GF-D8 (cell line): ENCODE measurements around the gene GAR1.
"Not testable (repeated sequence)": the region's sequence is repeated elsewhere in the genome, so short reads cannot be mapped to it uniquely, and the experiment has no call there.

Experiments used
- DNase-seq: peaks from one replicate; lab custom pipeline; 2025; lab: John Stamatoyannopoulos, UW

The GAR1 gene

DNA sequence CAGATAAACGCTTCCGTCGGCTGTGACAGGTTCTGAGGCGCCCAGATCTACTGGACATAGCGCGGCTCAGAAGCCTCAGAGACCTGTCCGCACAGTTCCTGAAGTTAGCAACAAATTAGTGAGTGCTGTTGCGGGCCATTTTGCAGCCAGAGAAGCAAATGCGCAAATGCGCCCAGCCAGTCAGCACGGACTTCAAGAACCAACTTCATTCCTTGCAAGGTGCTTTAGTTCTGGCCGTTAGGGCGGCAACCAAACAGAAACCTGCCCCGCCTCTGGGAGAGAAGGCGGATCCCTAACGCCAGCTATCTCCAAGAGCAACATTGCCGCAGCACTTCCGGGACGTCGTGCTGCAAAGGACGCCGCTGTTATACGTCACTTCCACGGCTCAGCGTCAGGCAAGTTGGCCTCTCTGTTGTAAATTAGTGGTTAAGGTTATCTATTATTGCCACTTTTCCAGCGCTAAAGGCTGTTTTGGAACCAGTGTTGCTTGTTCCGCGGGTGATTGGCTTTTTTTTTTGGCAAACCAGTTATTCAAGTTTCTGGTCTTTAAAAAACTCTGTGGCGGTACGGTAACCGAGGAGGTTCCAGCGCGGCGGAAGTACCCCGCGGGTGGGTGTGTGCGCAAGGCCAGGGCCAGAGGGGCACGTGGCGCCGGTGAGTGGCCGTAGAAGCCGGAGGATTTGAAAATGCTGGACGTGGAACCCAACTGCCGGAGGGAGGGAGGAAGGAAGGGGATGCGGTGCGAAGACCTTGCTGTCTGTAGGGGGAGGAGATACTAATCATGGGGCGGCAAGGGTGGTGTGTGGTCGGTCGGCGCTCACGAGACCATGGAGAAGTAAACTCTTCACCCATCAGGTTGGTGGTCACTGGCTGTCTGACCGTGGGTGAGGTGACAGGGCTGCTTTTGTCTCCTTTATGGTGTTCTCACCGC is at the start of gene GAR1:
Gene GAR1 (plus strand): TSS at position 612 of the 931 bp plus-strand sequence. CDS start 403 bp downstream, outside the sequence.
- peak; percentile 90 for DNase-seq

DNA sequence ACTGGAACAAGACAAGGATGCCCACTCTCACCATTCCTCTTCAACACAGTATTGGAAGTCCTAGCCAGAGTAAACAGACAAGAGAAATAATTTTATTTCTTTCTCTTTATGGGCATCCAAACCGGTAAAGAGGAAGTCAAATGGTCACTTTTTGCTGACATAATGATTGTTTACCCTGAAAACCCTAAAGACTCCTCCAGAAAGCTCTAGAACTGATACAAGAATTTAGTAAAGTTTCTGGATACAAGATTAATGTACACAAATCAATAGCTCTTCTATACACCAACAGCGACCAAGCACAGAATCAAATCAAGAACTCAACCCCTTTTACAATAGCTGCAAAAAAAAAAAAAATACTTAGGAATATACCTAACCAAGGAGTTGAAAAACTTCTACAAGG is 33.5 kb upstream of the GAR1 start:
- DNase-seq = not testable (repeated sequence)

DNA sequence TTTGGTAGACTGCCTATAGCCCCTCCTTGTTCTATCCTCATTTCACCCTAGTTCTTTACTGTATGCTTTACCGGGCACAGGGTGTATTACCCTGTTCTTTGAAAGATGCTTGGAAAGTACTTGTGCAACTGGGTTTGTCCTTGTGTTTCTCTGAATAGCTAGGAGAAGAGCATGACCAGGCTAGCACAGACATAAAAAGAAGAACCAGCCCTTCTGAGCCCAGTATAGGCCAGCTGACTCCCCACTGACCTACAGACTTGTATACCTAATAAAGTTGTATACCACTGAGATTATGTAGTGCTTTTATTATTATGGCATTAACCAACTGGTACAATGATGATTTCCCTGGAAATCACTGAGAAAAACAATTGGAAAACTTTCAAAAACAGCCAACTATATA is 28.7 kb upstream of the GAR1 start:
- DNase-seq = no peak

DNA sequence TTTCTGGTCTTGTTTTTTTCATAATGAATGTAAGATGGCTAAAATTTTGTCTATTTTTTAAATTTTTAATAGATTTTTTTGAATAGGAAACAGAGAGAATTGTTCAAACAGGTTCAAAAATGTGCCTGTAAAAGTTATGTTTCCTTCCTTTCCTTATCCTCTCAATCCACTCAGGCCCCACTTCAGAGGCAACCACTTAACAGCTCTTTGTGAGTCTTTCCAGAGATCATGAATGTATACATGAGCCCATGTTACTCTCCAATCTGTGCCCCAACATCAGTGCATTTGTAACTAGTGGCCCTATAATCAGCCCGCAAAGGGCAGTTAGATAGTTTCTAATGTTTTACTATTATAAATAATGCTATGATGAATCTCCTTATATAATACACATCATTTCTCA is 27.8 kb upstream of the GAR1 start:
- DNase-seq = no peak

DNA sequence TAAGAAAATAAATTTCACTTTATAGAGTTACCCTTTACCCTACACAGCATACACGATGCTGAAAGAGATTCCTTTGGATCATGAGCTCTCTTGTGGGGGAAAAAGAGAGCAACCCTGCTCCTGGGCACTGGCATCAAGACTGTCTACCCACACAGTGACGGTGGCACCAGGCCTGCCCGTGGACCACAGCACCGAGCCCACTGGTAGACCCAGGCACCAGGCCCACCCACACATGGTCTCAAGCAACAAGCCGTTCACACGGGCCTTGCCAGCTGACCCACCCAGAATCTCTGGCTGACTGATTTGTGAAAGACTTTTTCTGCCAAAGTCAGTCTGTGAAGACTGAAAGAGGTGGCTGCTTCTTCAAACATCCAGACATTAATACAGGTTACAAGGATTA is 20.5 kb upstream of the GAR1 start:
- no peak for DNase-seq

DNA sequence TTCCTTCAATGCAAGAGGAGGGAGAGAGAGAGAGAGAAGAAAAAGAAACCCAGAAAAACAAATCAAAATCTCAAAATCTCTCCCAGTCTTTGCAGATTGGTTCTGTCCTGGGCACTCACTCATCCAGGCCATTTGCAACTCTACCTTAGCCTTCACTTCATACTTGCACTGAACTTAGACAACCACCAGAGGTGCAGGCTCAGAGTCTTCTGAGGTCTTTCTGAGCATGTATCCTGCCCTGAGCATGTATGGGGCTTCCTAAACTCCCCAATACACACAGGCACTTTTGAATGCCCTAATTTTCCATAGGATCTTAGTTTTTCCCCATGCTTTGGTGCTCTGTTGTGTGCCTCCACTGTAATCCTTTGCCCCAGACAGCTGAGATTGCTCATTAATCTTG is 16.7 kb upstream of the GAR1 start:
- DNase-seq = no peak

DNA sequence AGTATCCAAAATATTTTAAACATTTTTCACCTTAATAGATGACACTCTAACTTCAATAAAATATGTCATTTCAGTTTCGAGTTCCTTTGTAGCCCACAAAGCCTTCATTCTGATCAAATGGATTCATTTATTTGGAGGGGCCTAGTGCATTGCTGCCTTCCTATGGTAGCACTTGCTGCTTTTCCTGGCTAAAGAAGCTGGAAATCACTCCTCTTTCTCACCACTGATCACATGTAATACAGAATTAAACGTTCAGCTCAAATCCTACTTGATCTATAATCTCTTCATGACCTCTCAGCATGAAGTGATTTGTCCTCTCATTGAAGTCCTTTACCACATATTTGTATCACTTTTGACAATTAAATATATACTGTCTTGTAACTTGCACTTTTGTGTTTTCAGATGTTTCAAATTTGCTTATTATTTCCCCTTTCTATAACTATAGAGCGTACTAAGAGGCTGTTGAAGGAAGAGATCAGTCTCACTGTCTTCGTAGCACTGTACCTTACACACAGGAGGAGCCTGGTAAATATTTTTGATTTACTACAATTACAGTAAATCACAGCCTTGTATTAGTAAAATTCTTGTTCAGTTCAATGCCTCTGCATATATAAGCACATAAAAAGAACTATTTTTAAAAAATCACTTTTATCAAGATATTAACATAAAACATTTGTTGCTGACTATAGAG is 14.3 kb upstream of the GAR1 start:
- DNase-seq = no peak

DNA sequence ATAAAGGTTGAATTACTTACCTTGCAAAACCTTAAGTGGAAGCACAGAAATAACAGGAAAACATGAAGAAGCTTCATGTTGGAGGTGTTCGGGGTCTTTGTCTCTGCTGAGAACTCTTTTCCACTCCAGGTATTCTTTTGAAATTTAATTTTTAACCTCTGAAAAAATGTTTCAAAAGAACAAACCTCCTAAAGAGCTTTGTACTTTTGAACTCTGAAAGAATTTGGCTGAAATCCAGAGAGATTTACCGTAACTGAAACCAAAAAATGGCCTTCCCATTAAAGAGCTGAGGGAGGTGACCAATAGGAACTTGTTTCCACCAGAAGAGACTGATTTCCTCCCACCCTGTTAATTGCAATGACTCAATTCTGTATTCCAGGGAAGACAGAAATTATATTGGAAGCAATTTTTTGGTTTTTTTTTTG is 13.7 kb upstream of the GAR1 start, which contains the start of gene CFI:
Gene CFI (minus strand): TSS at position 105 of the 425 bp plus-strand sequence. CDS start 28 bp downstream, at position 77.
- no peak for DNase-seq

DNA sequence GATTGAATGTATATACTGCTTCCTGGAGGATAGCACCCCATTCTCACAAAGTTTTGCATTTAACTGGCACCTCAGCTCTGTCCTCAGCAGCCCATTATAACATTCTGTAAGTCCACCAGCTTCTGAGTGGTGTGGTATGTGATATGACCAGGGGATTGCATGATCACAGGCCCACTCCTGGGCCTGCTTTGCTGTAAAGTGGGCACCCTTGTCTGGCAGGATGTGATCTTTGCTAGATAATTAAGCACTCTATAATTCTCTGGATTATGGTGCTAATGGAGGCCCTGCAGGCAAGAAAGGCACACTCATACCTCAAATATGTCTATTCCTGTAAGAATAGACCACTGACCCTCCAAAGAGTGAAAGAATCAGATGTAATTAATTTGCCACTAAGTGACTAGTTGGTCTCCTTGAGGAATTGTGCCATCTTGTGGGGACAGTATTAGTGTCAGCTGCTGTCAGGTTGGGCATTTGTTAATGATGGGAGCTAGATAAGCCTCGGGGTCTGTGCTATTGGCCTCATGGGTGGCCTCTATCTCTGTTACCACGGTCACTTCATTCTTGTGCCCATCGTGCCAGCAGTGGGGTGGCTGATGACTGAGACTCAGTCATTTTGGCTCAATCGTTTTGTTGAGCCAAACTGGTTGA is 11.5 kb upstream of the GAR1 start:
- peak; percentile 5 for DNase-seq

DNA sequence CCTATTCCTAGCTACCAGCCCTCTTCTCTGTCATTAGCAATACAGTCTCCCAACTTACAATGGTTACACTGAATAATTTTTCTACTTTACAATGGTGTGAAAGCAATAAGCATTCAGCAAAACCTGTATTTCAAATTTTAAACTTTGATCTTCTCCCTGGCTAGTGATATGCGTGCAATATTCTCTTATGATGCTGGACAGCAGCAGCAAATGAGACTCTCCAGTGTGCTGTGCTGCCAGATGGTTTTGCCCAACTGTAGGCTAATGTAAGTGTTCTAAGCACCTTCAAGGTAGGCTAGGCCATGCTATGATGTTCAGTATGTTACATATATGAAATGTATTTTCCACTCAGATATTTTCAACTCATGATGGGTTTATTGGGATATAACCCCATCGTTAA is 5.9 kb upstream of the GAR1 start:
- no peak for DNase-seq

DNA sequence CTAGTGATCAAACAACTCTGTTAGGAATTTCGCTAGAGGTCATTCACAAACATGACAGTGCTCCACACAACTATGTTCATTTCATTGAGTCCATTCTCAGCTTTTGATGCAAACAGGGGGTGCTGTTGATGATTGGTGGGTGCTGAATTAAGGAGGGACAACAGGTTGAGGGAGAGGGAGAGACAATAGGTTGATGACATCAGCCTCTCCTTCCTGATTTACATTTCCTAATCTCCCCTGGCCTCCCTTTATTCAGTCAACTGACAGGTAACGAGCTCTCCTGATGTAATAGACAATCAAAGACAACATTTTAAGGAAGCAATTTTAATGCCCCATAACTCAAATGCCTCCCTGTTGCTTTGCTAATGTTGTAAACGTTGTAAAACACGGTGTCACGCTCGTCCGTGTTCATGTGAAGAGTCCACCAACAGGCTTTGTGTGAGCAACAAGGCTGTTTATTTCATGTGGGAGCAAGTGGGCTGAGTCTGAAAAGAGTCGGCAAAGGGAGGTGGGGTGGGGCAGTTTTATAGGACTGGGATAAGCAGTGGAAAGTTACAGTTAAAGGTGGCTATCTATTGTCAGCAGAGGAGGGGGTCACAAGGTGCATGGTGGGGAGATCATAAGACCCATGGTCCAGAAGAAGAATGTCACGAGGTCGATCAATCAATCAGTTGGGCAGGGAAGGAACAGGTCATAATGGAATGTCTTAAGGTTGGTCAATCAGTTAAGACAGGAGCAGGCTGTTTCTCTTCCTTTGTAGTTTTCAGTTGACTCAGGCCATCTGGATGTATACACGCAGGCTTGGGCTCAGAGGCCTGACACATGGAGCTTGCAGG is 4.8 kb upstream of the GAR1 start:
- no peak for DNase-seq

DNA sequence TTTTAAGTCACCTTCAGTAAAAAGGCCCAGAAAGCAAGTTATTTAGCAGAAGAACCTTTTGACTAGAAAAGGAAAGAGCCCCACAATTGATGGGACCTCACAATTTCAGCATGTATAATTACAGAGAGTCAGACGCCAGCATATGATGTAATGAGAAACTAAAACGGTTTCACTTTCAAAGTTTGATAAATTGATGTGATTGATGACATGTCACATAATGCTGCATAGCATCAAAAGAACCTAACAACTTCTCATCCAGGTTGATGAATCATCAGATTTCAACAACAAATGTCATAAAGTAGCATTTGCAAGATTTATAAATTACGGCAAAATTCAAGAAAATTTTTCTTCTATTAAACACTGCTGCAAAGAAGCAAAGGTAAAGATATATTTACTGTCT is 3.9 kb upstream of the GAR1 start:
- no peak for DNase-seq

DNA sequence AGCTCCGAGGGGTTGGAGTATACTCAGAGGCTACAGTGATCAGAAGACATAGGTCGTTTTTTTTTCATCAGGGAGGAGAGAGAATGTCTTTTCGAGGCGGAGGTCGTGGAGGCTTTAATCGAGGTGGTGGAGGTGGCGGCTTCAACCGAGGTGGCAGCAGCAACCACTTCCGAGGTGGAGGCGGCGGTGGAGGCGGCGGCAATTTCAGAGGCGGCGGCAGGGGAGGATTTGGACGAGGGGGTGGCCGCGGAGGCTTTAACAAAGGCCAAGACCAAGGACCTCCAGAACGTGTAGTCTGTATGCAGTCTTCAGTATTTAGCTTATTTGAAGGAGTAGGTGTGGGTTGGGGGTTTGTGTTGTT is 500 bp downstream of the GAR1 start:
- DNase-seq = no peak

DNA sequence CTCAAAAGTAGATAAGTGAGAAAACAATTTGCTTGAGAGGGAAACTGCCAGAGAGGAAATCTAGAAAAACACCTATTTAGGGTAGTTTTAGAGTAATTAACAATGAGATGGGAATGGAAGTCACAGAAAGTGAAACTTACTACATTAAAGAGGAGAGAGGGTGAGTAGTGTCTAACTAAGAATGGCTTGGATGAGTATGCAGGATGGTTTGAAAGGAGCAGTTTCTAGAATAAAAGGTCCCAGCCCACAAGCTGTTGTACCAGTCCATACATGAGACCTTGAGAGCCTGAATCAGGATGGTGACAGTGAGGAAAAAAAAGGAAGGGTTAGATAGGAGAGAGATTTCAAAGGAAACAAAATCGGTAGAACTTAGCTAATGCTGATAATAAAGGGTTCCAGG is 1.3 kb downstream of the GAR1 start:
- no peak for DNase-seq

DNA sequence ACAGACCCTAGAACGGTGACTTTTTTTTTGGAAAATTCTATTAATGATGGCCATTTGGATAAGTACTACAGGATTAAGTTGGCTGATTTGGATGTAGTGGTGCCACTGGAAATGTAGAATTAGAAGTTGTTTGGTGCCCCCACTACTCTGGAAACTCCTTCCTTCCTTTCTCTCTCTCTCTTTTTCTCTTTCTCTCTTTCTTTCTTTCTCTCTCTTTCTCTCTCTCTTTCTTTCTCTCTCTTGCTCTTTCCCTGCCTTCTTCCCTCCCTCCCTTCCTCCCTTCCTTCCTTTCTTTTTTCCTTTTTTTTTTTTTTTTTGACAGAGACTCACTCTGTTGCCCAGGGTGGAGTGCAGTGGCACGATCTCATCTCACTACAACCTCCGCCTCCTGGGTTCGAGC is 2.7 kb downstream of the GAR1 start:
- no peak for DNase-seq

DNA sequence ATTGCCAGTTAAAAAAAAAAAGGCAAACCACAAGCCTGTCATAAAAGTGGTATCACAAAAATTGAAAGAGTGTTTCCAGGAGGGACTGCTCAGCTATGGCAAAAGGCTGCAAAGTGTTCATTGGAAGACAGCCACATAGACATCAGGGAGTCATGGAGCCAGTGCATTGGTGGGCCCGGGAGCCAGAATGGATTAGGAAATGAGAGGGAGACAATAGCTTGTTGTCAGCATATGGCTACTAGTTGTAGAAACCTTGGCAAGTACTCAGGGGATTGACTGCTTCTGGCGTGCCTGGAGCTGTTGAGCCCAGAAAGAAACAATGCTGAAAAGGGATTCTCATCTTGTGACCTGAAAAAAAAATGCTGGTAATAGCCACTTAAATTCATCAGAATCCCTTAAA is 5.0 kb downstream of the GAR1 start:
- no peak for DNase-seq

DNA sequence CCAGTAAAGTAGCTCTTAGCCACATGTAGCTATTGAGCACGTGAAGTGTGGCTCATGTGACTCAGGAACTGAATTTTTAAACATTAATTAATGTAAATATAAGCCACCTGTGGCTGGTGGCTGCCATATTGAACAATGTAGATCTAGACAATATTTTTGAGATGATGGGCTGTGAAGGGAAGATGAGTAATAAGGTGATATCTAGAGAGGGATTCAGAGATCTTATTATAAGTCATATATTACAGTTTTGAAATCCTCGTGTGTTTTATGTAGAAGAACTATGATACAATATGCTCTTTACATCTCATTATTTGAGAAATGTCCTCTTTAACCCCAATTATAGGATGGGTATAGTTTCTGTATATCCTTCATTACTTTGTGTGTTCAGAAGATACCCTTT is 5.6 kb downstream of the GAR1 start:
- DNase-seq = no peak

DNA sequence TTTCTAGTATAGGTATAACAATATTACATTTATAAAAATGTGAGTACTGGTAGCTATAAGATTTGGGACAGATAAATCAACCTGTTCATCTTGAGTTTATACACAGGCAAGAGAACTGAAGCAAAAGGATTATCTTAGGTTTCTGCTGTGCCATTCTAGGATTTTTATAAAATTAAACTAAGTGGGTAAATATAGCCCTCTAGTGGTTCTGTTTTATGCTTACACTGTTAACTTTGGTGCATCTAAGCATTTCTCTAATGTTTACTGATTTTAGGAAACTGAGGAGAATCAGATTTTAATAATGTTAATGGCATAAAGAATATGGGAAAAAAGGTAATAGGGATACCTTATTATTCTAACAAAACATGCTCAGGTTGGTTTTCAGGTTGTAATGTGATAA is 11.2 kb downstream of the GAR1 start:
- DNase-seq = no peak

DNA sequence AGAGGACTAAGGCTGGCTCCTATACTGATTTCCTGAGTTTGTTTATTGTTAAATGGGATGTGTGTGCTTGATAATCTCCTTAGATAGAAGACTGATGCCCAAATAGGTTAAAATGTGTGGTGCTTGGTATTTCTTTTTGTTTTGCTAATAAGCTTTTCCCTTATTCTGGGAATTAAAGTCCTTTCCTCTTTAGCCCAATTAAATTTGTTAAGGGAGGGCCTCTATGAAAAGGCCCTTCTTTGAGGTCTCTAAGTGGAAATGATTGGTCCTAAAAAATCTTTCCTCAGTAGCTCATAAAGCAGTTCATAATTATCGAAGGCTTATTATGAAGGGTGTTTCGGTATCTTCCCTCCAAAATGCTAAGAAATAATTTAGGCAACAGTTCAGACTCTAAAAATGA is 12.1 kb downstream of the GAR1 start, which contains the start of gene RRH:
Gene RRH (plus strand): TSS at position 301 of the 400 bp plus-strand sequence. CDS start 56 bp downstream, at position 357.
- no peak for DNase-seq

DNA sequence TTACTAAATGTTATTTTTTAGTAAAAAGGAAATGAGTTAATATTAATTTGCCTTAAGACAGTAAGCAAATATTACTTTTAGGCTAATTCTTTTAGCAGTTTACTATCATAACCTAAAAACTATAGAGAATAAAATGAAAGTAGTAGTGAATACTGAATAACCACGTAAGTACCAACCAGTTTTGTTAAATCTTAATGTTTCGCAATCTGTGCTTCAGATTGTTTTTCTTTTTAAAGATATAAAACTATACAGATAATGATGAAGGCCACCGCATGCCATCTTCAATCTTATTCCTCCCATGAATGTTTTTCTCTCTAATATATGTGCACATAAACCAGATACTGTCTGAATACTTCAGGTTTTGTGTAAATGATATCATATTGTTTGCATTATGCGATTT is 18.2 kb downstream of the GAR1 start:
- no peak for DNase-seq

DNA sequence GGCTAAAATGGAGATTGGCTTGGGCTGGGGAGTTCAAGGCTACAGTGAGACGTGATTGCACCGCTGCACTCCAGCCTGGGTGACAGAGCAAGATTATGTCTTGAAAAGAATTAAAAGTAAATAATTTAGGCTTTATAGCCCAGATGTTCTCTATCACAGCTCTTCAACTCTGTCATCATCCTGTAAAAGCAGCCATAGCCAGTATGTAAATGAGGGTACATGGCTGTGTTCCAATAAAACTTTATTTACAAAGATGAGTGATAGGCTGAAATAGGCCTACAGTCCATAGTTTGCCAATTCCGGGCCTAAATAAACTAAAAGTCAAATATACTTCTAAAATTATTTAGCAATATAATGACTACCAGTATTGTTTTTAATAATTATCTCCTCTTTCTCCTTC is 21.4 kb downstream of the GAR1 start:
- DNase-seq = no peak
